GM21737 (cell line): Measurements from ENCODE around the gene ZDHHC14.

Source experiments
- ATAC-seq: cut with Tn5 transposase; IDR thresholded peaks from one replicate; pipeline ENCODE4 v1.9.1; 2021; ENCODE audit warnings: mild to moderate bottlenecking, moderate library complexity; ENCODE audit not compliant: unreplicated experiment

Gene ZDHHC14

DNA sequence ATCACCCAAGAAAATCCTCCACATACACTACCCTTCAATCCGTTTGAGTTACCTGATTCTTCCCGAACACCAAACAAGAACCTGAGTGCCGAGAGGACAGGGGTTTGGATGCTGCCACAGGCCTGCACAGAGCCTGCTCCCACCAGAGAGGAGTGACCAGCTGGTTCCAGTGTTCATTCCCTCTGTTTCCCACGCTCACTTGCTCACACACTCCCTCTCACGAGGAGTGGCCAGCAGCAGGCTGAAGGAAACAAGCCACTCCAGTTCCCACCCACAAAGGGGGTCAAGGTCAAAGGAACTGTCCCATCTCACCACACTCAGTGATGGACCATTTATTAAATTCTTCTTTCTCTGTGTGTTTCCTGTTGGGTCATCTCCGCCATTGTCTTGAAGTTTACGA is 344.8 kb downstream of the ZDHHC14 start:
- ATAC-seq: no peak

- ATAC-seq: no peak
Observed at GRCh38 chr6:157726892-157727628, 346.1 kb downstream of the ZDHHC14 start.
